Medulla oblongata (tissue), 1 donor: ENCODE data around the gene SORCS2.

ENCODE experiments used
- DNase-seq: peaks from one replicate; pipeline ENCODE4 v3.0.0-alpha.2; 2015; ENCODE audit errors: extremely low spot score

SORCS2 gene

DNA sequence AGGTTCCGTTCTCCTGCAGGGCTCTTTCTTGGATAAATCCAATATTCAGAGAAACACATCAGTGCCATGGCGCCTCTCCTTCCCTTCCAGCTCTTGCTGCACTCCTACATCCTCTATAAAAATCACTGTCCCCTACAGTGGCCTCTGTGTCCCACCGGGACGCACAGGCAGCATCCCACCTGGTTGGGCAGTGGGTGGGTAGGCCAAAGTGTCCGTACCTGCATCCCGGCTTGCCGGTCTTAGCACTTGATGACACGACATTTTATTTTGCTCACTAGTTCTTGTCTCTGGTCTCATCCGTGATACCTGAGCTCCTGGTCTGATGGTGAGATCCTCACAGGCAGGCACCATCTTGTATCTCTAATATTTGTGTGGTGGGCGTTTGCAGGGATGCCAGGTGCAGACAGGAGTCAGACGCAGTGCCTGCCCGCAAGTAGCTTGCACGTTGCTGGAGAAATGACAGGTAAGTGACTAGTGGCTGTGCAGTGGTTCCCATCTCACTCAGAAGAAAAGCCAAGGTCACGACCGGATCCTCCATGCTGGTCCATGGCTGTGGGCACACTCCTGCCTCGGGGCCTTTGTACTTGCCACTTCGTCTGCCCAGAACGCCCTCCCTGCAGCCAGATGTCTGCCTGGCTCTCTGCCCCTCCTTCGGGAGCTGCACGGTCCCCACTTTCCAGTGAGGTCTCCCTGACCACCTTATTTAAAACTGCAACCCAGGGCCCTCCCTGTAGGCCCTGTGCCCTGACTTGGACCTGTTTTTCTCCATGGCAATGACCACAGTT lies 109.7 kb downstream of the SORCS2 start:
- DNase-seq: no peak

DNA sequence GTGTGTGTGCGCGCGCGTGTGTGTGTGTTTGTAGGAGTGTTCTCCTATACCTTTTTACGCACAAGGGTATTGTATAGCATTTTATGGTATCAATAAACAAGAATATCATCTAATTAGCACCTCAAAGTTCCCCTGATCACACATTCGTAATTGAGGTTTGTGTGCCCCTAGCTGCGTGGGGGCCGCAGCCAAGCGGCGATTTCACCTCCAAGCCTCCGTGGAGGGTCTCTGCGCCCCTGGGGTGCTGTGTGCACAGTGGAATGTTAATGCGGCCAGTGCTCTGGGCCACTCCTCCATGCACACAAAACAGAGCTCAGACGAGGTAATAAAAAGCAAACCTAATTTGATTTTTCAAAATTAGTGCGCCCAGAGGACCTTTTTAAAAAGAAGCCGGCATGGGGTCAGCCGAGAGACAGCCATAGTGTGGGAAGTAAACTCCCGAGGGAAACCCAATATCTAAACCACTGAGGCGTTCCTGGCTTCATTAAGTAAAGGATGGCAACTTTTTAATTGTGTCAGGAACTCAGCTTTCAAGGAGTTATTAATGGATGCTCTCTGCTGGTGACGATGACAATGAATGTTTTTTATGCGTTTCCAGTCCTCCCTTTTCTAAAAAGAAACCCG lies 110.6 kb downstream of the SORCS2 start:
- DNase-seq: no peak

DNA sequence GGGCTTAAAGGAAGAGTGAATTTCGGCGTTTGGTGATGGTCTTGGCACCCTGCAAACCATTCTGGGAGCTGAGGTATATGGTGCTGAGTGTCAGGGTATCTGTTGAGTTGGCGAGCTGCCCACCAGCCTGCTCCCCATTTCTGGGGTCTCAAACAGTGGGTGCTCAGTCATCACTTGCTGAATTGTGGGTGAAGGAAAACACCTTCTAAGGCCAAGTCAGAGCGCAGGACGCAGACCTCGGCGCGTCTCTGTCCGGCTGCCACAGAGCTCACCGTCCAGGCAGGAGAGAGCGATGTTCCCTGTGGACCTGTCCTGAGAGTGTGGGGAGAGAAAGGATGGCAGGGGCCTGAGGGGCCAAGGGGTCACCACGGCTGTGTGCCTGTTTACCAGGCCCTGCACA lies 111.2 kb downstream of the SORCS2 start:
- DNase-seq: no peak

DNA sequence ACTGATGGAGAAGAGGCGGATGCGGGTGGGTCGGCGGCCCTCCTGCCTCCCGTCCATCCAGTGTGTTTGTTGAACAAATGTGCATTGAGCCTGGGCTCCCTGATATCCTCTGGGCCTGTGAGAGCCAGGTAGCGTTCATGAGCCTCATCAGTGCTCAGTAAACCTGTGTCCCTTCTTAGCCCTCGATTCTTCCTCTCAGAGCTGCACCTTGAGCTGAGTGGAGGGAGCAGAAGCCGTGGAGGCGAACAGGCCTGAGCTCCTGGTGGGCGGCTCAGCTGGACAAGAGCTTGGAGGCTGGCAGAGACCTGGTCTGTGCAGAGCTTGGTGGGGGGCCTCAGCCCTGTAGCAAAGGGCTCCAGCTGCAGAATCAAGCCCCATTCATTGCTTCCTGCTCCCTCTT lies 112.1 kb downstream of the SORCS2 start:
- no peak for DNase-seq

DNA sequence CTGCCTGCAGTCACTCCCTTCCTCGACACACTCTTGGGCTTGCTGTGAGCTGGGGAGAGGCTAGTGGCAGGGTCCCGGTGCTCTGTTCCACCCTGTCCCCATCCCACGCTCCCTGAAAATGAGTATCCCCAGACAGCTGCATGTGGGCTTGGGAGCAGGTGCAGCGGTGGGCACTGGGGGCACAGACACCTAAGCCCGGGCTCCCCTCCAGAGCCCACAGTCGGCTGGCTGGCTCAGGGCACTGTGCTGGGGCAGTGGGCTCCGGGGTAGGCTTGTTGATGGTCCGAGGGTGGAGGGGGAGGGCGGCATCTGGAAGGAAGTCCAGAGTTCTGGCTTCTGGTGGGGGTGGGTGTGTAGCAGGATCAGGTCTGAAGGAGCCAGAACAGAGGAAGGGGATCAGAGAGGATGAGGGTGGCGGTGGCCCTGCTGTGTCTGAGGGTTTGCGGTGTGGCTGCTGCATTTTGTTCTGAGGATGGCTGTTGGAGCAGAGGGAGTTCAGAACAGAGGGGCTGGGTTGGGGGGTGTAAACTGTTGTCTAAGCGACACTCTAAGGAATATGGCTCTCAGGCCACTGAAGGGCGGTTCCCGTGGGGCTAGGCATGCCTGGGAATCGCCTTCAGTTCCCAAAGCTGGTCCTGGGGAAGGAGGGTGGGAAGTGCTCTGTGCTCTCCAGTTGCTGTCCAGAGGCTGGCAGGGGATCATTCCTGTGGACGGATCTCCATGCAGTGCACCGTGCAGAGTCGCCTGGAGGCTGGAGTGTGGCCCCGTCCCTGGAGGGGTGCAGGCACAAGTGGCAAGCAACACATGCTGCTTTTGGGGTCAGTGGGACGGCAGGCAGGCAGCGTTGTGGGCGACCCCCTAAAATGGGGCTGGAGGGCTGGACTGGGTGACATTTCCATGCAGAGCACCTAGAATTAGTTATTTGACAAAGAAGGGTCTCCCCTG lies 114.0 kb downstream of the SORCS2 start:
- no peak for DNase-seq

DNA sequence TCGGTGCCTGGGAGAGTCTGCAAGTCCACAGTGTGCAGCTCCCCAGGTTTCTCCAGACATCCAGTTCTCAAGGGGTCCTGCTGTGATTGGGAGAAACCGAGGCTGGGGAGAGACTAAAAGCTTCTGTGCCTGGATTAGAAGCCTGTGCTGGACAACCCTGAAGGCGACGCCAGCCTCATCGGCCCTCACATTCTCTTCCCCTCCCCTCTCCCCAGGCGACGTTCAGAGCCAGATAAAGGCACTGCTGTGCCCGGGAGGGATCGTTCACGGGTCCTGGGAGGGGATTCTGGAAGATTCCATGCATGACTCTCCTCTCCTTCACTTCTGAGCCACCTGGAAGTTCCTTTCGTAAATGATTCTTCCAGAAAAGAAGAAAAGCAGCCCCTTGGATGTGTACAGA lies 114.6 kb downstream of the SORCS2 start:
- DNase-seq: no peak

DNA sequence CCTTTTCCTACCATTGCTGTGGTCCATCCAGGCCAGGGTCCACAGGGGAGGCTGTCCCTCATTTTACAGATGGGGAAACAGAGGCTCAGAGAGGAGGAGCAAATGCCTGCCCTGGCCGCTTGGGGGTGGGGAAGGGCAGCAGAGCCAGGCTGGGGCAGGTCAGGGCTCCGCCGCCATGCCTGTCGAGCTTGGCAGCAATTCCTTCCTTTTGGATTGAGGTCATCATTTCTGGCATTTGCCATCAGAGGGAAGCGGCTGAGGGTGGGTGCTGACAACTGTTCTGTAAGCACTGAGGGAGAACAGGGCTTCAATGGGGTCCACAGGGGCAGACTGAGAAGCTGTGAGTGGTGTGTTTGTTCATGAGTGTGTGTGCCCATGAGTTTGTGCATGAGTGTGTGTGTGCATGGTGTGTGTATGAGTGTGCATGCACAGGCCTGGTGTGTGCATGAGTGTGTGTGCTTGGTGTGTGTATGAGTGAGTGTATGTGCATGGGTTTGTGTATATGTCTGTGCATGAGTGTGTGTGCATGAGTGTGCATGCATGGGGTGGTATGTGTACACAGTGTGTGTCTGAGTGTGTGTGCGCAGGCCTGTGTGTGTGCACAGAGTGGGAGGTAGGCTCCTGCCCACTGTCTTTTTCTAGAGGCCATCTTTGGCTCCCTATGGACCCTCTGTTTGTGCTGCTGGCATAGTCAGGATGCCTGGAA lies 115.2 kb downstream of the SORCS2 start:
- no peak for DNase-seq

DNA sequence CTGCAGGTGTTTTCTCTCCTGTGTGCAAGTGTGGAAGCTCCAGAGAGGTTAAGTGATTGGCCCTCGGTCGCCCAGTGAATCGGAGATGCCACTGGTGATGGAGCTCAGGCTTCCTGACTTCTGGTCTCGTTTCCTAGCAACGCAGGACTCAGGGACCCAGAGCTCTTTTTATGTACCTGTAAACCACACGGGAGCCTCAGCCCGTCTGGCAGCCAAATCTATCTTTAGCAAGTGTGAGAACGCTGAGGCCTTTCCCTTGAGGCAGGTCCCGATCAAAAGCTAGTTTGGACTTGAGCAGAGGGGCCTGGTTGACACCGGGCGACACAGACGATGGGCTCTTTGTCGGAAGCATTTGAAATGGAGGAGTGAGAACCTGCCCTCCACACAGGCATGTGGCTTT lies 116.8 kb downstream of the SORCS2 start:
- no peak for DNase-seq

DNA sequence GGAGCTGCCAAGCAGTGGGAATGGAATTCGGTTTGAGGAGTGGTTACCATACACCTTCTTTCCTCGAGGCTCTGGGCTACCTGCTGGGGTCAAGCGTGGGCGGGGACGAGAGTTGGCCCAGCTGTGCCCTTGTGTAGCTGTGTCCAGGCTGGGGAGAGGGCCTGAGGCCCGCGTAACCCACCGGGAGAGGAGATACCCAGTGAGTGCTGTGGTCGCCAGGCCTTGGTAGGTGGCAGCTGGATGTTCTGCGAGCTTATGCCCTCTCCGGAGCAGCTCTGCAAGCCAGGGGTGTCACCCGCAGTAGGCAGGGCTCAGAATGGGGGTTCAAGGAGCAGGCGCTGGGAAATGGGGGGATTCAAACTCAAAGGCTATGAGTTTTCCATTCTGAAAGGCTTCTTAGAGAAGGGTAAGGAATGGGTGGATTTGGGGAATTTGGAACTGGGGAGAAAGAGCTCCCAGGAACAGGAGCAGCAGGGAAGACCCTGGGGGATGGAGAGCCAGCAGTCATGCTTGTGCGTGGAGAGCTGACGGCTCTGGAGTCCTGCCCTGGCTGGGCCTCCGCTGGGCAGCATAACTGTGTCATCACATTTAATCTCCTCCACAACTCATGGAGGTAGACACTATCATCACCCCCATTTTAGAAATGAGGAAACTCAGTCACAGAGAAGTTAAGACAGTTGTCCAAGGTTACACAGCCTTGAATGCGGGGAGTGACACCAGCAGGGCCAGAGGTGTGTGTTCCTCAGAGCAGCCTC lies 117.5 kb downstream of the SORCS2 start:
- no peak for DNase-seq

DNA sequence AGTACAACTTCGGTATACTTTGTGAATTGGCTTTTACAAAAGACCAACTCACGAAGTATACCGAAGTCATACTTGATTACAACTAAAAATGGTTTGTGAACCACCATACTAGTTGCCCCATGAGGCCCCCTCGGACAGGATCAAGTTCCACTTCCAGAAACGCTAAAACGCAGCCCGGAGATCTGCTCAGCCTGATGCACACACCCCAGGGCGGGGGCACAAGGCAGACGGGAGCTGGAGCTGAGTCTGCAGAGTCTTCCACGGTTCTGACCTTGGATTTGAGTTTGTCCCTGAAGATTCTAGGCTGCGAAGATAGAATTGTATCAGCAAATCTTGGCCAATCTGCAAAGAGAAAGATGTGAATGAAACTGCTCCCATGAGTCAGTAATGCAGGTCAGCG lies 118.1 kb downstream of the SORCS2 start:
- no peak for DNase-seq

DNA sequence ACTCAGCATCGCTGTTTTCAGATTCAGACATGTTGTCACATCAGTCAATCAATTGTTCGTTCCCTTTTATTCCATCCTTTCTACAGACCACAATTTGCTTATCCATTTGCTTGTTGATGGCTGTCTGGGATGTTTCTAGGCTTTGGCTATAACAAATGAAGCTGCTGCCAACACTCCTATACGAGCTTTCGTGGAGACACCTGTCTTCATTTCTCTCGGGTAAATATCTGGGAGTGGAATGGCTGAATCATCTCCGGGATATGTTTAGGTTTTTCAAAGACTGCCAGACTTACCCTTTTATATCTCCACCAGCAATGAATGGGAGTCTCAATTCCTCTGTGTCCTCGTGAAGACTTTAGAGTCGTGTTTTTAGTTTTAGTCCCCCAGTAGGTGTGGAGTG lies 118.9 kb downstream of the SORCS2 start:
- no peak for DNase-seq

DNA sequence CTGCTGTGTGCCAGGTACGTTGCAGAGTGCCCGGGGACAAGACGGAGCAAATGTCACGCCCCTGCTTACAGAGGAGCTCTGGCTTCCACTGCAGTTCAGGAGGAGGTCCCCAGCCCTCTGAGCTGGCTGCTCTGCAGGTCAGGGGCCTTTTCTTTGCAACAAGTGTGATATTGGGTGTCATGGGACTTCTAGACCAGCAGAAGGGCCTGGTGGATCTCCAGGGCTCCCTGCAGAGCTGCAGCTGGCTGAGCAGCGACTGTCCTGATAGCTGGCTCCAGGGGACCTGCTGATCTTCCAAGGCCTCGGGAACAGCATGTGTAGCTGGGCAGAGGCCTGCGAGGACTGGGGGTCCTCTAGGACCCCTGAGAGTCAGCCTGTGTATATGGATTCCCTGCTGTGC lies 120.4 kb downstream of the SORCS2 start:
- no peak for DNase-seq

DNA sequence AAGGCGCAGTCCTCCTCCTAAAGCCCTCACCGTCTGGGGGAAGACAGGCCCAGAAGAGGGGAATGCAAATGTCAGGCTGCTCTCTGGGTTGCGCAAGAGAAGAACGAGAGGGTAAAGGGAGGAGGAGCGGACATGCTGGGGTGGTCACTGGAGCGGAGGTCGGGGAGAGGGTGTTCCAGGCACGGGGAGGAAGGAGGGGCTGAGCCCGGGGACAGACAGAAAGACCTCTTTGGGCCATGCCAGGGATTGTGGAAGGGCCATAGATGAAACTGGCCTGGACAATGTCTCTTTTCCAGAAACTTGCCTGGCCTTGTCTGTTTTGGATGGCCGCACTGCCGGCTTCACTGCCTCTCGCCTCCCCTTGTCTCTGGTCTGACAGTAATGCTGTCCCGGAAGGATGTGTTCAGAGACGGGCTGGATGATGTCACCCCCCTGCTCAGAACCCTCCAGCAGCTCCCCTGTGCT lies 121.0 kb downstream of the SORCS2 start:
- DNase-seq: peak; percentile 81

DNA sequence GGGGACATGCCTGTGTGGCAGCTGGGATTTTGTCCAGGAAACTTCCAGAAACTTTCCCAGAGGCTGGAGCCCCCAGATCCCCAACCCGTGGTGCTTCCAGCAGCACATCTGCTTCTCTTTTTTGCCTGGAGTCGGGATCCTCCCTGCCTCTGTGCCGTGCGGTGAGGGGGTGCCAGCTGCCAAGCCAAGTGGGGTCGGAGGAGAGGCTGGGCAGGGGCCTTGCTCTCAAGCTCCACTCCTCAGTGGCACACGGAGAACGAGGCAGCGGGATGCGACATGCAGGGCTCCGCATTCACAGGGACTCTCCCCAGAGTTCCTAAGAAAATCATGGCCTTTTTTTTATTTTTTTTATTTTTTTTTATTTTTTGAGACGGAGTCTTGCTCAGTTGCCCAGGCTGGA lies 121.7 kb downstream of the SORCS2 start:
- DNase-seq: no peak

DNA sequence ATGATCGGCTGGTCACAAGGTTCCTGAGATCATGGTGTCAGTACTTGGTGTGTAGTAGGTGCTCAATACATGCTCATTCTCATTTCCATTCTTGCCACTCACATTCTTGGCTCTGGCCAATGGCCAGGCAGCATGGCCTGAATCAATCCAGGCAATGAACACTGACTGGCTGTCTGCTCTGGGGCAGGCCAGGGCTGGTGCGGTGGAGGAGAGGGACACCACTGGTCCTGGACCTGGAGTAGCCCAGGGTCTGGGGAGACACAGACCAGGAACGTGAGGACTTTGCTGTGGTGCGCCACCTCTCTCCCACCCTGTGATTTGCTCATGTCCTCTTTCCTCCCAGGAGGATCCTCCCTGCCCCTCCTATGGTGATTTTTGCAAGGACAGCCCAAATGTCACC lies 122.9 kb downstream of the SORCS2 start:
- DNase-seq: no peak

DNA sequence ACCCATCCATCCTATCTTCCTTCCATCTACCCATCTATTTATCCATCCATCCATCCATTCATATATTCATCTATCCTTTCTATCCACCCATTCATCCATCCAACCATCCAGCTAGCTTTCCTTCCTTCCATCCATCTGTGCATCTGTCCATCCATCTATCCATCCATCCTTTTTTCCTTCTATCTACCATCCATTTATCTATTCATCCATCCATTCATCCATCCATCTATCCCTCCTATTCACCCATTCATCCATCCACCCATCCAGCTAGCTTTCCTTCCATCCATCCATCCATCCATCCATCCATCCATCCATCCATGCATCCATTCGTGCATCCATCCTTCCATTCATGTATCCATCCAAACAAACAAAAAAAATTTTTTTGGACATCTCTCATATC lies 123.6 kb downstream of the SORCS2 start:
- DNase-seq: no peak

DNA sequence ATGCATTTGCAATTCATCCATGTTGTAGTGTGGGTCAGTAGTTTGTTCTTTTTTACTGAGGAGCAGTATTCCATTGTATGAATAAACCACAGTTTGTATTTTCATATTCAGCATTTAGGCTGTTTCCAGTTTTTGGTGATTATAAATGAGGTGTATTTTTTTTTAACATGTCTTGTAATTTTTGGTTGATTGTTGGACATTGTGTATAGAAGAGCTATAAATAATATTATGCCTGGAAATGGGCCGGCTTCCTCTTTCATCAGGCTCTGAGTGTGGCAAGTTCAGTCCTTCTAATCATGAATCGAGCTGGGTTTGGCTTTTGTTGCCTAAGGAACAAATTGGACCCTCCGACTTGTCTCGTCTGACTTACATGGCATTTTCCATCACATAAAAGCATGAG lies 126.7 kb downstream of the SORCS2 start:
- no peak for DNase-seq

DNA sequence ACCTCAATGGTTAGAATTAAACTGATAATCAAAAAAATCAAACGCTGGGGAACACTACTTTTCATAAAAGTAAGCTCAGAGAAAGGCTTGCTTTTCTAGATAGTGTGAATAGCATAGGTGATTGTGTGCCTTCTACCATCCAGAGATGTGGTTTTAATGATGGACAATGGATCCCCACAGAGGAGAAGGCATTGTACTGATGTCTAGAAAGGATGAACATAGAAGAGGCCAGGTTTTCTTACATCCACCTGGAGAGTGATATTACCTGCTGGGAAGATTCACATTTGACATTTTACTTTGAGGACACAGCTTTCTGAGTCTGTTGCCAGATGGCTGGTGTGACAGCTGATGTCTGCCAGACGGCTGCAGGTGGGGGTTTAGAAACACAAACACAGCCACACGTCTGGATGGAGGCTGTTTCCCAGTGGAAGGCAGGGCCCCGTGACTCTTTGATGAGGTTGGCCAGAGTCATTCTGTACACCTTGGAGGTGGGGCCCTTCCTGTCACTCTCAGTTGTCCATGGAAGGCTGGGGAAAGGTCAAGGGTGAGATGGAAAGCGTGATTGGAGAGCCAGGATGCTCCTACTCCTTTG lies 128.0 kb downstream of the SORCS2 start:
- no peak for DNase-seq

DNA sequence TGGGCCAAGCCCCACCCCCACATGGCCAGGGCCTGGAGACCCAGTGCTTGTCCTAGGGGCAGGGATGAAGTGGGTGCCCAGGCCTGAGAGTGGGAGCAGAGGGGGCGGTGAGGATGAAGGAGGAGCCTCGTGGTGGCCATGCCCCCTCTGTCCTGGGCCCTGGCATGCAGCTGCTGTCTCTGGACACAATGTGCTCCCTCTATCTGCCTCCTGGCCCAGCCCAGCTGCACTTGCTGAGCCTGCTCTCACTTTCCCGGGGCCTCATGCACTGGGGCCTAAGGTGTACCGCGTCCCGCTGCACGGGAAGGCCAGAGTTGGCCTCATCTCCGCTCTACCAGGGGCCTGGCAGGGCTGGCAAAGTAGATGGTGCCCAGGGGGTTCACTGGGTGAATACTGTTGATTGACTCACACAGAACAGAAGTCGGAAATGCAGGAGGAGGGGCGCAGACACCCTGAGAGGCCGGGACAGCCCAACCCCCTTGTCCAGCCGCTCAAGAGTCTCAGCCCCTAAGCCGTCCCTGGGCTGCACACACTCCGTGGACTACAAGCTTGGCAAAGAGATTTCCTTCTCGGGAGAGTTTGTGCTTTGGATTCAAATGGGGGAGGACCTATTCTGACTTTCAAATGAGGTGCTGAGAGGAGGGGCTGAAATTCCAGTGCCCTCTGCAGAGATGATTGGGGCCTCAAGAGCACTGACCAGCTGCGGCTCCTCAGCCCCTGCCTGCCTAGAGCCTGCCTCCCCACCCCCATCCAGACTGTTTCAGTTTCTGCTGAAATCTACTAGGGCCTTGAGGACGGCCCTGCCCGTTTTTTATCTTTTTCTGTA lies 130.0 kb downstream of the SORCS2 start:
- DNase-seq: peak; percentile 74

DNA sequence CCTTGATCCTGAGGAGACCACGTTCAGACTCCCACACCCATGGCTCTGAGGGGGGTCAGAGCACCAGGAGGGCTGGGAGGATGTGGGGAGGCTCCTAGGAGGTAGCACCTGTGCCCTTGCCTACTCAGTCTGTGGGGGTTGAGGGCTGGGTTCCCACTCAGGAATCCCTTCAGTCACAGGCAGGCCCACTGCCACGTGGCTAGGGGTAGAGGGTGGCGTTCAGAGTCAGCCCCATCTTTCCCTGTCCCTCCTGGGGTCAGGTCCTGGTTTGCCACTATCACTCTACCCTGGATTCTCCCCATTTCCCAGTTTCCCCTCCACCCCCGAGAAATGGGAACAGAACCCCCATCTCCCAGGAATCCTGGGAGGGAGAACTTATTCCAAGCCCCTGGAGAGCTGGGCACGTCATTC lies 131.1 kb downstream of the SORCS2 start:
- no peak for DNase-seq
